GM21515 (cell line): ENCODE data around the gene LRP1.

Experiments used
- ATAC-seq: cut with Tn5 transposase; IDR thresholded peaks from one replicate; pipeline ENCODE4 v1.9.1; 2021; ENCODE audit not compliant: unreplicated experiment

Gene LRP1

GRCh38 chr12:57208631-57209282, 80.5 kb downstream of the LRP1 start:
- ATAC-seq: no peak

DNA sequence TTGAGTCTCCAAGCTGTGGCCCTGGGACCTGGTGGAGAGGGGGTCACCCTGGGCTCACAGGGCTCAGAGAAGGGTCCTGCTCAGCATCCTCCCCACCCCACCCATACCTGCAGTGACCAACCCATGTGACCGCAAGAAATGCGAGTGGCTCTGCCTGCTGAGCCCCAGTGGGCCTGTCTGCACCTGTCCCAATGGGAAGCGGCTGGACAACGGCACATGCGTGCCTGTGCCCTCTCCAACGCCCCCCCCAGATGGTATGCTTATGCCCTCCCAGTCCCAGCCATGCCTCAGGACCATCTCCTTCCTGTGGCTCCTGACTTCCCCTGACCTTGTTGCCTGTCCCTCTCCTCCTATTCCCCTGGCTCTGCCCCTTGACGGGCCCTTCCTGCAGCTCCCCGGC, 81.6 kb downstream of the LRP1 start:
- no peak for ATAC-seq

- ATAC-seq: no peak
Measured at GRCh38 chr12:57210461-57210860, 82.2 kb downstream of the LRP1 start.

- no peak for ATAC-seq
Measured at GRCh38 chr12:57210926-57211692, 82.8 kb downstream of the LRP1 start.

GRCh38 chr12:57211791-57212700, 83.8 kb downstream of the LRP1 start:
- ATAC-seq: no peak

GRCh38 chr12:57212701-57213057, 84.4 kb downstream of the LRP1 start:
- ATAC-seq: no peak

DNA sequence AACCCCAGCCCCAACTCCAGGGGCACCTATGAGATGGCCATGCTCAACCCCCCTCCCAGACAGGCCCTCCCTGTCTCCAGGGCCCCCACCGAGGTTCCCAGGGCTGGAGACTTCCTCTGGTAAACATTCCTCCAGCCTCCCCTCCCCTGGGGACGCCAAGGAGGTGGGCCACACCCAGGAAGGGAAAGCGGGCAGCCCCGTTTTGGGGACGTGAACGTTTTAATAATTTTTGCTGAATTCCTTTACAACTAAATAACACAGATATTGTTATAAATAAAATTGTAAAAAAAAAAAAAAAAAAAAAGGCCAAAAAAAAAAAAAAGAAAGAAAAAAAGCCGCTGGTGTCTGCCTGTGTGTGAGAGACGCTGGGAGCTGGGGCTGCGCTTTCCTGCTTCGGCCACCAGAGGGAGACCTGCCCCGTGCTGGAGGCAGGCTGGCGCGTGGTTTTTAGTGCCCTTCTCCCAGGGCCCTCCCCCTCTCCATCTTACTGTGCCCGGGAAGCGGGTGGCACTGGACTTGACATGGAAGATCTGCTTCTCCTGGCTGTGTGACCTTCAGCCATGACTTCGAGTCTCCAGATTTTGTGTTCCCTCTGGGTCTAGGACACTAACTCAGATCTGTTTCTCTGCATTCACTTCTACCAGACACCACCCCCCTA, 84.9 kb downstream of the LRP1 start:
- ATAC-seq: peak; percentile 44

GRCh38 chr12:57213763-57214397, 85.6 kb downstream of the LRP1 start:
- ATAC-seq: no peak

DNA sequence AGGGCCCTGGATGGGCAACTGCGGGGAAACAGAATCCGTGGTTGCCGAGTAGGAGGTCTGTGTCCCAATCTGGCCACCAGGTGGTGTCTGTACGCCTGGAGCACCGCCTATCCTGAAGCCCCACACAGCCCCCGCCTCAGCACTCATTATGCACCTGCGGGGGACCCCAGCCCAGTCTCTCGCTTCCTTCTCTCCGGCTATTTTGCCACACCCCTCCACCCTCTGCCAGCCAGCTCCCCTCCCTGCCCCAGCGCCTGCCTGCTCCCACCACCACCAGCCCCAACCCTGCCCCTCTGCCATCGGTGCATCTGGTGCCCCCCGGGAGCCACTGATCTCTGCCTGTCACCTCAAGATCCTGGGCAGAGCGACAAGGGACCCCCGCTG, 86.1 kb downstream of the LRP1 start:
- no peak for ATAC-seq

GRCh38 chr12:57215065-57215464, 86.8 kb downstream of the LRP1 start:
- ATAC-seq: no peak

DNA sequence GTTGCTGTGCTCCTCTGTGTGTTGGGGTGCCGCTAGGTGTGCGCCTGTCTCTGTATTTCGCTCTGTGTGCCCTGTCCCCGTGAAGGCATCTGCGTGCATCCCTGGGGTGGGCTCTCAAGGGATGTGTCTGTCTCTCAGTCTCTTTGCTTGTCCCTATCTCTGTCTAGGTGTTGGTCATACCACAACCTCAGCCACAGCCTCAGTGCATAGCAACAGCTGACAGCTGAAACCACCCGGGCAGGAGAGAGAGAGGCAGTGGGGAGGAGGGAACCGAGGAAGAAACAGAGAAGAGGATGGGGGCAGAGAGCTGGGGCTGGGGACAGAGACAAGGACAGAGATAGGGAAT, 87.4 kb downstream of the LRP1 start:
- ATAC-seq: no peak

- no peak for ATAC-seq
Measured at GRCh38 chr12:57216014-57216911, 88.0 kb downstream of the LRP1 start, which contains the start of gene NXPH4. NXPH4 (plus strand) TSS chr12:57216794; CDS start chr12:57216970, 176 bp downstream.

GRCh38 chr12:57216921-57217879, 88.9 kb downstream of the LRP1 start:
- ATAC-seq: no peak

- ATAC-seq: no peak
Measured at GRCh38 chr12:57218030-57218853, 90.0 kb downstream of the LRP1 start.

GRCh38 chr12:57219205-57219992, 91.1 kb downstream of the LRP1 start:
- ATAC-seq: no peak

- no peak for ATAC-seq
Measured at GRCh38 chr12:57219993-57220754, 91.9 kb downstream of the LRP1 start.
